AG20443 (cell line): ENCODE measurements around the gene ZNF428.
"Not testable (repeated sequence)": the region's sequence is repeated elsewhere in the genome, so short reads cannot be mapped to it uniquely, and the experiment has no call there.

Source experiments
- DNase-seq: peaks from one replicate; pipeline ENCODE4 v3.0.0; 2012; ENCODE audit warnings: low spot score, mixed read lengths

Gene ZNF428

DNA sequence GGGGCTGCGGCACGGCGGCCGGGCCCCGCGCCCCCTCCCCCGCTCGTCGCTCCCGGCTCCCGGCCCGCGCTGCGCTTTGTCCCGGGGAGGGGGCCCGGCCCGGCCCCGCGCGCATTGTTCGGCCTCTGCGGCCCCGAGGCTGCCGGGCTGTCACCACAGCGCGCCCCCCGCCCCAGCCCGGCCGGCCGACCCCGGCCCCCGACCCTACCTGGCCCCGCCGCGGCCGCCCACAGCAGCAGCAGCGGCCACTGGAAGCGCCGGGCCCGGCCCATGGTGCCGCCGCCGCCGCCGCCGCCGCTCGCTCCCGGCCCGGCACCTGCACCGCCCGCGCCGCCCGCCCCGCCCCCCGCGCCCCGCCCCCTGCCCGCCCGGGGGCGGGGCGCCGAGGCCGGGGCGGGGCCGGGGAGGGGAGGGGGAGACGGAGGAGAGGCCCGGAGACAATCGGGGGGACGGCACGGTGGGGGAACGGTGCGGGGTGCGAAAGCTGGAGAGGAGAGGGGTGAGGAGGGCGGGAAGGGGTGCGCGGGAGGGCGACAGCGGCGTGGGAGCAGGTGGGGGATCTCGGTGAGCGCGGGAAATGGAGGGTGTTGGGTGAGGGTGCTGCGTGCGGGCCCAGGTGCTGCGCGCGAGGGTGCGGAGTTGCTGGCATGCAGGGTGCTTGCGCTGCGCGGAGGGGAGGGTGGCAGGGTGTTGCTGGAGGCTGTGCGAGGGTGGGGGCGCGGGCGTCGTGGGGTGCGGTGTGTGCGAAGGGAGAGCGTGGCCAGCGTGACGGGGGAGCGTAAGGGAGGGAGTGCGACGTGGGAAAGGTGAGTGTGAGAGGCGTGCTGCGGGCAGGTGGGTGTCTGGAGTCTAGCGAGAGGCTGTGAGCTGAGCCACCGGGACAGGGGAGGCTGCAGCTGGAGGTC, 20.3 kb upstream of the ZNF428 start, which contains the start of gene CADM4:
TSS of gene CADM4 (minus strand) at position 332 of the 905 bp plus-strand sequence. CDS start at position 272, 60 bp downstream.
- peak; percentile 58 for DNase-seq

DNA sequence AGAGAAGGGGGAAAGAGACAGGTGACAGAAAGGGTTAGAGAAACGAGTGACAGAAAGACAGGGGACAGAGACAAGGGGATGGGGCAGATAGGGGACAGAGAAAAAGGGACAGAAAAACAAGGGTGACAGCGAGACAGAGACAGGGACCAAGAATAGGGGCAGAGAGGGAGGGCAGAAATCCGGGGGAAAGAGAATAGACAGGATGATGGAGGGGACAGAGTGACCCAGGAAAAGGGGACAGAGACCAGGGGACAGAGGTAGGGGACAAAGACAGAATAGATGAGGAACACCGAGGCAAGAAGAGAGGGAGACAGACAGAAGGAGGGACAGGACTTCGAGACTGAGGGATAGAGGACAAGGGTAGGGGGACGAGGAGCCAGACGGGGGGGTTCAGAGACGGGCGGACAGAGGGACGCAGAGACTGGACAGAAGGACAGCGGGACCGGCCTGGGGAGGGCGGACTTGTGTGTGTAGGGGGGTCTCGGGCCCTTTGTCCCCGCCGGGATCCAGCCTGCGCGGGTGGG, 19.6 kb upstream of the ZNF428 start:
- DNase-seq, result no peak

DNA sequence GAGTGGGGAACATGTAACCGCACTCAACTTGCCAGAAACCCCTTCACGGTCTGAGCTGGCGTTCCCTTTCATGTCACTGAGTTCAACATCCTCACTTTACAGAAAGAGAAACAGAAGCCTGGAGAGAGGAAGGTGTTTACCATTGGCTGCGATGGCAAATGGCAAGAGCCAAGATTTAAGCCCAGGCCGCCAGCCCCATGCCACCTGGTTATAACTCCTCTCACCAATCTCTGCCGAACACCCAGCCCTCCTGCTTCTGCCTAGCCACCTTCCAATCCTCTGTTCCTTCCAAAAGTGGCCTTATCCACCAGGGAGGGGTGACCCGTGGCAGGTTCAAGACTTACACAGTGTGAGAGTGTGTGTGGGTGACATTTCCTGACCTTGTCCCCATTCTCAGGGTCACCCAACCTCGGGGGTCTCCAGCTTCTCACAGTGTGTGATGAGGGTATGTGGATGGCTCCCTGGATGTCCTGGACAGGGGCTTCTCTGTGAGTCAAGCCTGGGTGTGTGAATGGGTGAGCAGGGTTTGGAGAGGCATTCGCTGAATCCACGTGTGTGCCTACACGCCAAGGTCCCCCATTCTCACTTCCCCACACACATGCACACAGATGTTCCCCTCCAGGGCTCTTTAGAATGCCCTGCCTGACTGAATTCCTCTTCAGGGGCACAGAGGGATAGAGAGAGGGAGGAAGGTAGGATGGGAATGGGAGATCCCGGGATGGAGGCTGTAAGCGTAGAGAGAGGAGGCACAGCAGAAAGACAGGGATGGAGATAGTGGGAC, 19.0 kb upstream of the ZNF428 start:
- DNase-seq, result no peak

DNA sequence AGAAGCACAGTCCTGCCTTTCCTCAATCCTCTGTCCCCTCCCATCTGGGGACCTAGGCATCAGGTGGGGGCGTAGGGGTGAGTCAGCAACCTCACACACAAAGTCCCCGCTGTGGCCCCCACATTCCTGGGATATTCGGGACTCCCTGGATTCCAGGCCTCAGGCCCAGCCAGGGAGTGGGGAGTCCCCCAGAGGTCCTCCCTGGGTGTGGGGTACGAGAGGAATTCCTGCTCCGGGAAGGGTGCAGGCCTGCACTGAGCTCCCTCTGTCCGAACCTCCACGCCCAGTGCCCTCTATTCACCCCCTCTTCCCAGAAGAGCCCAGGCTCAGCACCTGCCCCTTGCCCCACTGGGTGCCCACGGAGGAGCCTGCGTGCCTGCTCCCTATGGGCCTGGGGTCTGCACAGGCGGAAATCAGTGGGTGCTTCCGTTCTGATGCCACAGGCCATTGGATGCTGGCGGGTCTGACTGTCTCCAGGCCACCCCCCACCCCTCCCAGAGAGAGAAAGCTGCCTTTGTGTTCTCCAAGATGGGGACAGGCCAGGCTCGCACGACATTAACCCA, 16.8 kb upstream of the ZNF428 start:
- no peak for DNase-seq

DNA sequence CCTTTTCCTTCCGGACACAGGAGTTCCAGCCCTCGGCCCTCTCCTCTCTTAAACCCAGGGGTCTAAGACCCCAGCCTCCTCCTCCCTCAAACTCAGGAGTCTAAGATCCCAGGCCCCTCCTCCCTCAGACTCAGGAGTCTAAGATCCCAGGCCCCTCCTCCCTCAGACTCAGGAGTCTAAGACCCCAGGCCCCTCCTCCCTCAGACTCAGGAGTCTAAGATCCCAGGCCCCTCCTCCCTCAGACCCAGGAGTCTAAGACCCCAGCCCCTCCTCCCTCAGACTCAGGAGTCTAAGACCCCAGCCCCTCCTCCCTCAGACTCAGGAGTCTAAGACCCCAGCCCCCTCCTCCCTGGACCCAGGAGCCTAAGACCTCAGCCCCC, 16.1 kb upstream of the ZNF428 start:
- DNase-seq, result not testable (repeated sequence)

DNA sequence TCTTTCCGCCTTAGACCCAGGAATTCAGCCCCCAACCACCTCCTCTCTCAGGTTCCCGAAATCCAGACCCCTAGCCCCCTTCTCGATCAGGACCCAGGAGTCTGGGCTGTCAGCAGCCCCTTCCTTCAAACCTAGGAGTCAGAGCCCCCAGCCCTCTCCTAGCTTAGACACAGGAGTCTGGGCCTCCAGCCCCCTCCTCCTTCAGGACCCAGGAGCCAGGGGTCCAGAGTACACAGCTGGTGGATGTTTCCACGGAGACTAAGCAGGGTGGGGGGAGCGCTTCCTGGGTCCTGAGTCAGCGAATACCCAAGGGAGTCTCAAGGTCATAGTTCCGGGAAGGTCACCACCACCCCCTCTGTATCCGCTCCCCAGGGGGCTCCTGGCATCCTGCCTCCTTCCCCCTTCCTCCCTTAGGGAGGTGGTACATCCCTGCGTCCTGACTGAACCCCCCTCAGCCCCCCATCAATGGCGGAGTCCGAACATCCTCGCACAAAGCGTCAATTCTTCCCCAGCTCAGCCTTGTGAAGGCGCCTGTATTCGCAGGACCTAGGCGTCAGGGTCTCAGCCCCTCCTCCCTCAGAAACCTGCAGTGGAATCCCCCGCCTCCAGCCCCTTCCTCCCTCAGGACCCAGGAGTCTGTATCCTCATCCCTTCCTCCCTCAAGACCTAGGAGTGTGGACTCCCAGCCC, 15.6 kb upstream of the ZNF428 start:
- no peak for DNase-seq

DNA sequence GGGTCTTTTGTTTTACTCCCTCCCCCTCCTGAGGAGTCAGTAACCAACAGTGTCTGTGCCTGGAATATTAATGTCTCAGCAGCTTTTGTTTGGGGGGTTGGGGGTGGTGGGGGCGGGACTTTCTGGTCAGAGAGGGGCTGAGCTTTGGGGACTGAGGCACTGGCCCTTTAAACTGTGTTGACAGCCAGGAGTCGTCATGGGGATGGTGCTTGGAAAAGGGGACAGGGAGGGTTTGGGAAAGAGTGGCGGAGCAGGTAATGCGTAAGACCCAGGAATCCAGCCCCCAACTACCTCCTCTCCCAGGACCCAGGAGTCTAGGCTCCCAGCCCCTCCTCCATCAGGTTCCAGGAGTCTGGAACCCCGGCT, 15.1 kb upstream of the ZNF428 start:
- DNase-seq, result no peak

DNA sequence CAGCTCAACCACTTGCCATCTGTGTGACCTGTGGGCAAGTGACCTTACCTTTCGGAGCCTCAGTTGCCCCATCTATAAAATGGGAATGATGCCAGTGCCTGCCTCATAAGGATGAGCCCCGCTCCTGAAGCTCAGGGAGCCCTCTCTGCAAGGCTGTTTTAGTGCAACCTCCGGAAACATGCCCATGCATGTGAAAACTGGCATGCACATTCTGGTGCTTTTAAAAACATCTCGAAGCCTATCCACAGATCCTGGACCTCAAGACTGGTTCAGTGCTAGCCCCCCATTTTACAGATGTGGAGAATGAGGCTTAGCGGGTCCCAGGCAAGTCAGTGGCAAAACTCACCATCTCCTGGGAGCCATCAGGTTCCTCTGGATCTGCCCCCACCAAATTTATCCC, 14.6 kb upstream of the ZNF428 start:
- DNase-seq, result no peak

DNA sequence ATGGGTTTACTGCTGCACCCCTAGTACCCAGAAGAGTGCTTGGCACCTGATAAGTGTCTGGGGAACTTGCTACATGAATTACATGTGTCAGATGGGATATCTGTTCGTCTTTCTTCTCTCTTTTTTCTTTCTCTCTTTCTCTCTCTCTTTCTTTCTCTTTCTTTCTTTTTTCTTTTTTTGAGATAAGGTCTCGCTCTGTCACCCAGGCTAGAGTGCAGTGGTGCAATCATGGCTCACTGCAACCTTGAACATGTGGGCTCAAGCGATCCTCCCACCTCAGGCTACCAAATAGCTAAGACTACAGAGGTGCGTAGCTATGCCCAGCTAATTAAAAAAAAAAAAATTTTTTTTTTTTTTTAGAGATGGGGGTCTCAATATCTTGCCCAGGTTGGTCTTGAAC, 14.1 kb upstream of the ZNF428 start:
- no peak for DNase-seq

DNA sequence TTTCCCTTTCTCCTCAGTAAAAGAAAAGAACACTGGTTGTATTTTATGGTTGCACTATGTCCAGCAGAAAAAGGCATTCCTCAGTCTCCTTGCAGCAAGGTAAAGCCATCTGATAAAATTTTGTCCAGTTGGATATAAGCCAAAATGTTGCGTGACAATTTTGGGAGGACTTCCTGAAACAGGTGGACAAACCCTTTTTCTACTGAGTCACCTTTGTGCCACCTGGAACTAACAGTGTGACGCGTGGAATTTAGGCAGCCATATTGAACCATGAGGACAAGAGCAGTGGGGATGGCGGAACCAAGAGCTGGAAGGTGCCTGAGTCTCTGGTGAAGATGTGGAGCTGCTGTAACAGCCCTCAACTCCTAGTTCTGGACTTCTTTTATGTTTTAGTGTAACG, 12.1 kb upstream of the ZNF428 start:
- DNase-seq, result no peak

DNA sequence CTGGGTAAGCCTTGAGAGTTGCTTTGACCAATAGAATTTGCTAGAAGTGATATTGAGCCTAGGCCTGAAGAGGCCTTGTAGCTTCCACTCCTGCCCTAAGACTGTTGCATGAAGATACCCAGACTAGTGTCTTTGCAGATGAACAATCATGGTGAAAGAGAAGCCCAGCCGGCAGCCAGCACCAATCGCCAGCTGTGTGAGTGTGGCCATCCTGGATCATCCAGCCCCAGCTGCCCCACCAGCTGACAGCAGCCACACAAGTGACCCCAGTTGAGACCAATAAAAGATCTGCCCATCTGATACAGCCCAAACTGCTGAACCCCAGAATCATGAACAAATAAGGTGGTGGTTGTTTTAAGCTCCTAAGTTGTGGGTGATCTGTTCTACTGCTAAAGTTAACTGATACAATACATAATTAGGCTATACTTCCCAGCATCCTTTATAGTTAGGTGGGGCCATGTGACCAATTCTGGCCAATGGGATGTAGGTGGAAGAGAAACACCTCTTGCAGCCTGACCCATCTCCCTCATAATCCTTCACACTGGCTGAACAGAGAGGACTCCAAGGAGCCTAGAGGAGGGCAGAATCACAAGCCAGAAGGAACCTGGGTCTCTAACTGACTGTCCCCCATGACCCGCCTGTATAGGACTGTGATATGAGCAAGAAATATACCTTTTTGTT, 9.4 kb upstream of the ZNF428 start:
- DNase-seq, result no peak

DNA sequence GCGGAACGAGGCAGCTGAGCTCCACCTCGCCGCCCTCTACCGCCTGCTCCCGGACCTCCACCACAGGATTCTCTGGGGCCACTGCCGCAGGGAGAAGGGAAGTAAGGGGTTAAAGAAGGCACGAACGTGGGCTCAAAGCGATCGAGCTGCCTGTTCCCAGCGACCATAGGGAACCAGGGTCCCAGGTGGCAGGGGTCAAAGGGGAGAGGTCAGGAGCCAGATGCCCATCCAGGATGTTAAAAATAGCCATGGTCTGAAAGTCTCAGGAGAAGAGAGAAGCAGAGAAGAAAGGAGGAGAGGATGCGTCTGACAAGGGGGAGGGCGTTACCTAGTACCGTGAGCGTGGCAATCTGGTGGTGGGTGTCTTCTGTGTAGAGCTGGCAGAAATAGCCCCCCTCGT, 7.4 kb upstream of the ZNF428 start:
- DNase-seq, result no peak

DNA sequence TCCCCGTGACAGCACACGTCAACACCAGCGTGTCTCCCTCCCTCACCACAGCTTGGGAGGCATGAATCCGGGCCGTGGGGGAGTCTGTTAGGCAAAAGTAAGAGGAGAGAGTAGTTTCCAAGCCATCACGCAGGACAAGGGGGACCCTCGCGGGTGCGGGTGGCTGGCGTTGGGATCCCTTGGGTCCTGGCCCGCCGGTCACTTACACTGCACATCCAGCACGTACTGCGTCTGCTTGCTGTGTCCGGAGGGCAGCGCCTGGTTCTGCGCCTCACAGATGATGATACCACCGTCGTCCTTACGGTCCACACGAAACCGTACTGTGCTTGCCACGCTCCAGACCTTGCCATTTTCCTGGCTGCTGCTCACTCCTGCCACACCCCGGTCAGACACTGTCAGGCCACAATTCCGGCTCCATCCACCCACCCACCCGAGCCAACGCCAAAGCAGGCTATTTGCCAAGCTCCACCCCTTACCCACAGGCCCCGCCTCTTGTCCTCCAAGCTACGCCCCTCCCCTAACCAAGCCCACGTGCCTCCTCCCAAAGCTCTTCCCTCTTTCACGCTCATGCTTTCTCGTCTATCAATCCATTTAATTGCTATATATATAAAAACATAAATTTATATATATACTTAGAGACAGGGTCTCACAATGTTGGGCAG, 6.6 kb upstream of the ZNF428 start:
- DNase-seq, result peak; percentile 45

DNA sequence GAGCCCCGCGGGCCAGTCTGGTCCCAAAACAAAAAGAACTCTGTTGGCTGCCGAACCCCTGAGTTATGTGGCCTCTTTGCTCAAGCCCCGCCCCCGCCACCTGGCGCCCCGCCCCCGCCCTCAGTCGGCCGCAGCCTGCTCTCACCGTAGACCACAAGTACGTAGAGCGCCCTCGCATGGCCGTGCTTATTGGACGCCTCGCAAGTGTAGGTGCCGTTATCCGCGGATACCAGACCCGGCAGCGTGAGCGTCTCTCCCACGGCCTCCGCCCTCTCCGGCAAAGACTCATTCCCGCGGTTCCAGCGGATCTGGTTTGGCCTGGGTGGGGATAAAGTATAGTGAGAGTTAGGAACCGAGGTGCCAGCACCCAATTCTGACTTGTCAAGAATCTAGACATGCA, 5.5 kb upstream of the ZNF428 start:
- DNase-seq, result no peak

DNA sequence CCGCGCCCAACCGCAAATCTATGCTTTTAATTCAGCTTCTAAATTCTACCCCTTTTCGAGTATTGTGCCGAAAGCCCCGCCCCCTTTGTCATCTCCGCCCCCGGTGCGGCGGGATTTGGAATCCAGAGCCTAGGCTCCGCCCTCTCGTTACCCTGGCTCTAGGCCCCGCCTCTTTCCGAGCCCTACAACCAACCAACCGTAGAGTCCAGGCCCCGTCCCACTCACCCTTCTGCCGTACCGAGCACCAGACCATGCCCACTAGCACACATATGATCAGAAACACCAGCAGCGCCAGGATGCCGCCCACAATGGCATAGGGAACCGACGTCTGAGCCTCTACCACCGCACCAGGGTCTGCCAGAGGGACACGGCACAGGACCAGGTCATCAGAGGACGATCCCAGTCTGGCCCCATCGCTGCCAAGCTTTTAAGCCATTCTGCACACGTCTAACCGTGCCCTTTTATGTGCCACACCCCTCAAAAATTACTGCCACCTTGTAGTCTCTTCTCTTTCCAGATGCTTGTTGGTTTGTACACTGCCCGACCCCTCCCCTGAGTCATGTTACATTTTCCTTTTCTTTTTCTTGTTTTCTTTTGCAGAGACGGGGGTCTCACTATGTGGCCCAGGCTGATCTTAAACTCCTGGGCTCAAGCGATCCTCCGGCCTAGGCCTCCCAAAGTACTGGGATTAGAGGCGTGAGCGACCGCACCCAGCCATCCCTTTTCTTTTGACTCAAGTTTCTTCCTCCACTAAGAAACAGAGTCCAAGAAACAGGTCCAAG, 4.7 kb upstream of the ZNF428 start:
- DNase-seq, result no peak

DNA sequence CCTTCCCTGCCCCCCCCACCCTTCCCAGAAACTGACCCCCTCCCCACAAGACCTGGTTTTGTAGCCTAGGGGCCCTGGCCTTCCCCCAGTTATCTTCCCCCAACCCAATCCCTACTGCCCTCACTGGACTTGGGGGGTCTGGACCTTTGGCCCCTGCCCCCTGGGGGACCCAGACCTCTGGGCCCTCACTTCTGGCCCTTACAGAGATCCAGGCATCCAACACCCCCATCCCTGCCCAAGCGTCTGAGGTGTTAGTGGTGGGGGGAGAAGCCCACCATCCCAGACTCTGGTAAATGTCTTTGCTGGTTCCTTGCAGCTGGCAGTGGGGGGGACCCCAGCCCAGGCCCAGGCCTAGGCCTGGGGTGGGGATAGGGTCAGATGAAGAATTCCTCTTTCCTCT, 3.5 kb upstream of the ZNF428 start:
- DNase-seq, result no peak

DNA sequence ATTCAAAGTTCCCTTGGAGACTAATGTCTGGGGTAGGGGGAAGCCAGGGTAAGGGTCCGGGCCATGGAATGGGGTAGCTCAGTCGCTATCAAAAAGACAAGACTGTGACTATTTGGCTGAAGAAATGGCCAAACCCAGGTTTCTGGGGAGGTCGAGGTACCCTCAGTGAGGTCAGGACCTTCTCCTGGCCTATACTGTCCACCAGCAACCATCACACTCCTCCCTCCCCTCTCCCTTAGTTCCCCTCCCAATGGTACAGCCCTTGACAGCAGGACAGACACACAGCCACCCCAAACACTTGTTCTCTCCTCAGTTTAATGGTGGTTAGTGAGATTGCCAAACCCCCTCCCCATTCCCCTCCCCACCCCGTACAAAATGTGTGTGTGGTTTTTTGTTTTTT, 2.6 kb upstream of the ZNF428 start:
- DNase-seq, result no peak

DNA sequence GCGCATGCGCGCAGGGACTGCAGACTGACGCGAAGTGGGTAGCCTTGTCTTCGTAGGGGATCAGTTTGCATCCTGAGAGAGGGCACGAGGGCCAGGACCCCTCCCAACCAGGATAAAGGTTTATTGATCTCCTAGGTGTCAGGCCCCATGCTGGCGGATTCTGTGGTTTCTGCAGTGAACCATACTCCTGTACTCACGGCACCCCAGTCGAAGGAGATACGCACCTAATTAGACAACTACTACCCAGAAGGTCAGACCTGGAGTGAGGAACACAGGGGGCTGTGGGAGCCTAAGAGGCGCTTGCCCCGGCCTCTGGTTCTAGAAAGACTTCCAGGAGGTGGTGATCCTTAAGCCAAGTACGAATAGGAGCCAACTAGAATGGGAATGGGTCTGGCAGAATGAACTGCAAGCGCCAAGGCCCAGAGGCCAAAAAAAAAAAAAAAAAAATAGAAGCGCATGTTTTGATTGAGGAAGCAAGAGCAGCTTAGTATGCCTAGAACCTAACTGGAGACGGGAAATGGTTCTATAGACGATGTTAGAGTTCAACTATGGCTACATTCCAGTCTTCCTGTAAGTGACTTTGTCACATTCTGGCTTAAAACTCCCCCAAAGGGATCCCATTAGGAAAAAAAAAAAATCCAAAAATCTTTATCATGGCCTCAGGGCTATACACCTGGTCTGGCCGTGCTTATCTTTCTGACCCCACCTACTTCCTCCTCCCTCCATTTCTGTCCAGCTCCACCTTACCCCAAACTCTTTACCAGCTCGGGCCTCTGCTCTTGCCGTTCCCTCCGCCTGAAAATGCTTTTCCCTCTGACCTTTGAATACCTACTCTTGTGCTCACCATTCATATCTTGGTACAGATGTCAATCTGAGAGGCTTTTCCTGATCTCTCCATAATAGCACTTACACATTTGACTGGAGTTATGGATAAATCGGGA, 902 bp upstream of the ZNF428 start:
- no peak for DNase-seq

DNA sequence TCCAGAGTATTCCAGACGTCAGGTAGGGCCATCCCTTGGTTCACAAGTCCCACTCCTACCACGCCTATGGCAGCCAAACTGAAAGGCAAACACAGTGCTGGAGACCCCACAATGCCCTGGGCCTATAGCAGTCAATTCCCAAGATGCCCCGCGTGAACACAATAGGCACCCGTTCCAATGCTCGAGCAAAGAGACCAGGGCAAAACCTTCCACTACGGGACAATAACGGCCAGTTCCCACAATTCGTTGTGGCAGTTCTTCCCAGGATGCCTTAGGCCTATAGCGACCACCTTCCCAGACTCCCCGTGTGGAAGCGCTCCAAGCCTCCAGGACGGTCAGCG, 538 bp downstream of the ZNF428 start:
- peak; percentile 58 for DNase-seq
